ENCODE results near the gene PRKAG2.

Gene PRKAG2

DNA sequence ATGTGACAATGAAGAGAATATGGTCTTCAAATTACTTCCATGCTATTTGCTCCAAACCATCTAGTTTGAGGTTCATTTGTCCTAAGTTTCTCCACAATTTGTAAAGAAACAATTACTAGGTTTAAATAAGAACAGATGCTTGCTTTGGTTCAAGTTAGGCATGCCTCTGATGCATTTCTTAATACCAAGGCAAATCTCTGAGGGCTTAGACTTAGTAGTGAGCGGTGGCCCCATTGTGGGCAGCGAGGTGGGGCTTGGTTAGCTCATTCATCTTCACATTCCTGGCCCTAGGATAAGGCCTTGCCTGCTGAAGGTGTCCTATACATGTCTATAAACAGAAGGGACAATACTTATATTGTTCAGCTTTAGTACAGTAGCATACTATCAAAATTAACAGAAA lies 304.8 kb downstream of the PRKAG2 start:
- Histone ChIP-seq H3K9me3 (replicated peaks in 1 of 11) (no peaks in the 10 kb centered on the region), H3K36me3 (peaks cover 9 to 47% (median 23%) of the 10 kb centered on the region in 11 experiments; a peak in 11 of 22 replicates), H4K20me1 (no peaks in the 10 kb centered on the region; a peak in 1 of 22 replicates), H3K9ac (no peak overlapping the region), H3K27me3 (no peaks in the 10 kb centered on the region), H3K4me1 (peaks cover 0 to 4% (median 0%) of the 10 kb centered on the region in 10 experiments; a peak in 1 of 20 replicates), H3K4me3 (no peak overlapping the region), H3K4me2 (no peak overlapping the region), H3K27ac (no peak overlapping the region)
- no peak for TF ChIP-seq Cebpa-rat (IDR thresholded peaks at IDR 0.05)

DNA sequence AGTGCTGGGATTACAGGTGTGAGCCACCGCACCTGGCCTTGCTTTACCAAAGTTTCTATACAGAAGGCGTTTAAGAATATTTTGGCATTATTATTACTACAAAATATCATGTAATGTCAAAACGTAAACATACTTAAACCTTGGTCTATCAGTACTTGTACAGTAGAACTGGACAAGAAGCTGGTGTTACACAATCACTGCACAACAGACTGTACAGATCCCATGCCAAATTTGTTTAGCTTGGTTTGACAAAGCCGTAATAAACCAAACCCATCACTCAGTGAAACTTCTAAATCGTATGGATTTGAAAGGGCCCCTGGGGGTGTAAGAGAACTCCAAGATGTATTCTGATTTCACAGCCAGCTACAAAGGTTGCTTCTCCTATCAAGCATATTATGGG lies 305.4 kb downstream of the PRKAG2 start:
- Histone ChIP-seq H3K9me3 (replicated peaks in 1 of 11) (no peaks in the 10 kb centered on the region), H3K36me3 (peaks cover 9 to 49% (median 23%) of the 10 kb centered on the region in 11 experiments; a peak in 12 of 22 replicates), H3K27ac (no peak overlapping the region), H3K27me3 (no peaks in the 10 kb centered on the region), H3K9ac (no peak overlapping the region), H3K4me3 (no peak overlapping the region), H3K4me2 (no peak overlapping the region), H4K20me1 (no peaks in the 10 kb centered on the region; a peak in 1 of 22 replicates), H3K4me1 (peaks cover 0 to 4% (median 0%) of the 10 kb centered on the region in 10 experiments; a peak in 1 of 20 replicates)
- TF ChIP-seq Cebpa-rat (IDR thresholded peaks at IDR 0.05), result no peak

DNA sequence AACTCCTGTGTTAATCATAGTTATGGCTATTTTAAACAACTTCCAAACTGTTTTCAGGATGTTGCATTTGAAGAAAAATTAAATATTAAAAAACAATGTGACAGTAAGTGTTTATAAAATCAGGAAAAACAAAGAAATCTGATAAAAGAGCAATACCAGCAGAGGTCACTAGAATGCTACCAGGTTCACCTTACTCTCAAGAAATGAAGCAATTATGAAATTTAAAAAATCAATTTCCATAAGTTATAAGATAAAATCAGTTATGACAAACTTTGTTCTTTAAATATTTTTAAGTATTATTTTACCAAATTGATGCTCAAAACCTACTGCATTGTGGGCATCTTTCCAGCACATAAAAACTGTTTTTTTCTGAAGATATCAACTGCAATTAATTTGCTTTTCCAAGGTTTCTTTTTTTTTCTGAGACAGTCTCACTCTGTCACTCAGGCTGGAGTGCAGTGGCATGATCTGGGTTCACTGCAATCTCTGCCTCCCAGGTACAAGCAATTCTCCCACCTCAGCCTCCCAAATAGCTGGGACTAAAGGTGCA lies 306.5 kb downstream of the PRKAG2 start:
- H3K27ac ChIP-seq, result no peak overlapping the region
- peaks cover 3 to 49% (median 17%) of the 10 kb centered on the region in 11 experiments; a peak in 12 of 22 replicates for H3K36me3 ChIP-seq
- no peaks in the 10 kb centered on the region for H3K27me3 ChIP-seq
- no peak for TF ChIP-seq Cebpa-rat (IDR thresholded peaks at IDR 0.05)
- H3K4me2 ChIP-seq, result no peak overlapping the region
- H3K4me3 ChIP-seq, result no peak overlapping the region
- no peak overlapping the region for H3K9ac ChIP-seq
- no peaks in the 10 kb centered on the region for H3K9me3 ChIP-seq (replicated peaks in 1 of 11)
- H4K20me1 ChIP-seq, result no peaks in the 10 kb centered on the region; a peak in 1 of 22 replicates
- H3K4me1 ChIP-seq, result peaks cover 0 to 4% (median 0%) of the 10 kb centered on the region in 10 experiments; a peak in 1 of 20 replicates

DNA sequence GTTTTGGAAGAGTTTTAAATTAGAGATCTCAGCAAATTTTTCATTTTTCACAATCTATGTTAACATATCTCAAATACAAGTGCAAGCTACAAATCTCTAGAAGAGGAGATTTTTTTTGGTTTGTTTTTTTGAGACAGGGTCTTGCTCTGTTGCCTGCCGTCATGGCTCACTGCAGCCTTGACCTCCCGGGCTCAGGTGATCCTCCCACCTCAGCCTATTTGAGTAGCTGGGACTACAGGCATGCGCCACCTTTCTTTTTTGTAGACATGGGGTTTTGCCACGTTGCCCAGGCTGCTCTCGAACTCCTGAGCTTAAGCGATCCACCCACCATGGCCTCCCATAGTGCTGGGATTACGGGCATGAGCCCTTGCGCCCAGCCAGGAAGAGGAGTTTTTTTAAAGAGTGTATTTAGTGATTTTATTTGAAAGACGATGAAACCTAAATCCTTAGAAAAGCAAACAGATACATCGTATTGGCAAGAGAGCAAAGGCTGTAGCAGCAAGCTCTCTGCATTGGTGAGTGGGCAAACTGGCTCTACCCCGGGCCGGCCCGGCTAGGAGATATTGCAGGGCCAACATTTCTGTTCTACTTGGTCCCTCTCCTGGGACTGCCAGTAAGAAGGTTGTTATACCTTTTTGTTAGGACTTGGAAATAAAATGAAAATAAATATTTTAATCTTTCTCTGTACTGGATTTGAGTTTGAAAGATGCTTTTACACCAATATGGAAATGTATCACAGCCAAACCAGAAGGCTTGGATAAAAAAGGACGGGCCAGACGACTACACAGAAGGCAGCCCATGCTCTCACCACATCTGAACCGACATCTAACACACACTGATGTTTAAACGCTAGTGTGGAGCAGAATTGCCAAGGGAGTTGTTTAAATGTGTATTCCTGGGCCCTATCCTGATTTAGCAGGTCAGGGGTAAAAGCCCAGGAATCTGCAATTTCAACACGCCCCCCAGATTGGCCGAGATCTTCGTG lies 307.7 kb downstream of the PRKAG2 start:
- H3K4me3 ChIP-seq, result no peak overlapping the region
- H3K4me1 ChIP-seq, result peaks cover 0 to 10% (median 6%) of the 10 kb centered on the region in 10 experiments; a peak in 9 of 20 replicates
- H4K20me1 ChIP-seq, result no peaks in the 10 kb centered on the region; a peak in 1 of 22 replicates
- no peaks in the 10 kb centered on the region for H3K27me3 ChIP-seq
- H3K9ac ChIP-seq, result peak overlapping the region in 1 of 11 experiments; percentile 7; a peak in 1 of 22 replicates
- peaks cover 3 to 55% (median 23%) of the 10 kb centered on the region in 11 experiments; a peak in 16 of 22 replicates for H3K36me3 ChIP-seq
- H3K4me2 ChIP-seq, result no peak overlapping the region
- no peaks in the 10 kb centered on the region for H3K9me3 ChIP-seq (replicated peaks in 1 of 11)
- H3K27ac ChIP-seq, result no peak overlapping the region
- no peak for TF ChIP-seq Cebpa-rat (IDR thresholded peaks at IDR 0.05)

DNA sequence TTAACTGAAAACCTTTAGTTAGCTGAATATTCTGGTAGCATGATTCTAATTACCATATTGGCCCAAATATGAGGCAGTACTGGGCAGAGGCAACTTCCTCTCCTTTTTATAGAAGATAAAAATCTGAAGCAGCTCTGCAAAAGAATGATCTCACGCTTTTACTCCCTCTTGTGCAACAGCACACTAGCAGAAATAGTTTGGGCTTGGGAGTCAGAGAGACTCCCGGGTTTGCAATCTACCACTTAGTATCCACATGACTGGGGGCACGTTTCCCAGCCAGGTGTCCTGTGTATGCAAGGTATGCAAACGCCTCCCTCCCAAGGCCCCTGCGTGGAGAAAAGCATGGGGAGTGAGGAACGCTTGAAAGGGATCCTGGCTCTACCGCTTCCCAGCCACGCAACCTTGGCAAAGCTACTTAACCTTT lies 310.0 kb downstream of the PRKAG2 start:
- no peak for TF ChIP-seq Cebpa-rat (IDR thresholded peaks at IDR 0.05)
- Histone ChIP-seq H3K27me3 (no peaks in the 10 kb centered on the region), H3K4me1 (peaks cover 0 to 11% (median 6%) of the 10 kb centered on the region in 10 experiments; a peak in 9 of 20 replicates), H3K36me3 (peaks cover 11 to 73% (median 36%) of the 10 kb centered on the region in 11 experiments; a peak in 19 of 22 replicates), H3K9me3 (replicated peaks in 1 of 11) (no peaks in the 10 kb centered on the region), H4K20me1 (no peaks in the 10 kb centered on the region; a peak in 1 of 22 replicates), H3K9ac (no peak overlapping the region), H3K27ac (no peak overlapping the region), H3K4me3 (no peak overlapping the region), H3K4me2 (no peak overlapping the region)

DNA sequence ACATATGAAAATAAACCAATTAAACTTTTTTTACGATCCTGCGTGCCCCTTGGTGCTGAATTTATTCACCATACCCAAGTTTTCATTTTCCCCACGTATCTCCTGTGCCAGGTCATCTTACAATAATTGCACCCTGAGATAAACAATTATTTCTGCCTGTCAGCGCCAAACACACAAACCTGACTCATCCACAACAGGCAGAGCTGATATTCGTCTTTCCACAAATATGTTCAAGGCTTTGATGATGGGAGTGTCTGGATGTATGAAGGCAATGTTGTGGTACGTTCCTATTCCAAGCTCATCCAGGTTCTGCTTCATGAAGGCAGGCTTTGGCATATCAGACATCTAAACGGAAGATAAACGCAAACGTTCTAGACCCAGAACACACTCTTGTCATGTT lies 311.4 kb downstream of the PRKAG2 start:
- Histone ChIP-seq H3K4me2 (no peak overlapping the region), H3K27ac (no peak overlapping the region), H3K4me1 (peaks cover 0 to 11% (median 6%) of the 10 kb centered on the region in 10 experiments; a peak in 9 of 20 replicates), H3K9ac (no peak overlapping the region), H3K27me3 (no peaks in the 10 kb centered on the region), H3K9me3 (replicated peaks in 1 of 11) (no peaks in the 10 kb centered on the region), H4K20me1 (no peaks in the 10 kb centered on the region; a peak in 1 of 22 replicates), H3K36me3 (peaks cover 19 to 81% (median 42%) of the 10 kb centered on the region in 11 experiments), H3K4me3 (no peak overlapping the region)
- no peak for TF ChIP-seq Cebpa-rat (IDR thresholded peaks at IDR 0.05)

DNA sequence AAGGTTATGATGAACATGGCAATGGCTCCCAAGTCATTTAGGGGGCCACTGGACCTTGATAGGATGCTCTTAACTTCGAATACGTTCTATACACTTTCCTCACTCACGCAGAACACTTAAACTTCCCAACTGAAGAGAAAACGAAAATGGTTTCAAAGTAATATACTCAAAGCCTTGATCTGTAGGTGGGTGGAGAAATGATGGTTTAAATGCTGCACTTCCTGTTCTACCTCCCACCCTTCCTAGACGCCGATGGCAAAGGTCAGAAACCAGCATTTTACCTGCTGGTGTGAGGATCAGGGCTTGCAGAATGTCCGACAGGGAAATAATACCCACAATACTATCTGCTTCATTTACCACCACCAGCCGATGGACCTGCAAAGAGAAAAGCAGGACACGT lies 316.7 kb downstream of the PRKAG2 start:
- Histone ChIP-seq H3K4me3 (no peak overlapping the region), H3K9ac (no peak overlapping the region), H3K36me3 (peaks cover 48 to 89% (median 64%) of the 10 kb centered on the region in 11 experiments), H4K20me1 (no peaks in the 10 kb centered on the region), H3K9me3 (replicated peaks in 1 of 11) (no peaks in the 10 kb centered on the region), H3K4me2 (no peak overlapping the region), H3K27me3 (no peaks in the 10 kb centered on the region), H3K4me1 (peaks cover 0 to 9% (median 6%) of the 10 kb centered on the region in 10 experiments; a peak in 9 of 20 replicates), H3K27ac (no peak overlapping the region)
- TF ChIP-seq Cebpa-rat (IDR thresholded peaks at IDR 0.05), result no peak

DNA sequence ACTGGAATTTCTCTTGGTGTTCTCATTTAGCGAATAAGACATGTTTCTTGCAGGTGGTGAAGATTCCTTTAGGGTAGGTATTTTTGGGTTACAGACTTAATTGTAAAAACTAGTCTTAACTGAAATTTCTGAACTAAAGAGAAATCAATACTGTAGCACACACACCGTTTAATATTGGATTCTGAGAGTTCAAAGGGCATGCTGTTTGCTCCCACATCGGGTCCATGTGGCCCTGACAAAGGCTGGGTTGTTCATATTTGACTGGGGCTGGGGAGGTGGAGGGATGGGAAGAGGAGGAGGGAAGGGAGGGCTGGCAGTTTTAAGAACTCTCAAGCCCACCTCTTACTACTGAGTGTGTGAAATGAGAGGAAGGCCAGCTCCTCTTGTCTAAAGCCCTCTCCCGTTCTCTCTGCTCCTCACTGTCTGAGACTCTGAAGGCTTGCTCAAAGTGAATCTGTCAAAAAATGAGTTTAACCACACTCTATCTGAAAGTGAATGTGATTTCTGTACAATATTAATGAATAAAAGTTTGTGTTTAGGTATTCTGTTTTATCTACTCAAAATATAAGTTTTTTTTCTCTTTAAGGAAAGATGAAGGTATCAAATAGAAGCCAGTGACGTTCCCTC lies 317.2 kb downstream of the PRKAG2 start:
- Histone ChIP-seq H3K27me3 (no peaks in the 10 kb centered on the region), H3K9me3 (replicated peaks in 1 of 11) (no peaks in the 10 kb centered on the region), H3K36me3 (peaks cover 48 to 86% (median 62%) of the 10 kb centered on the region in 11 experiments), H3K4me1 (peaks cover 0 to 7% (median 5%) of the 10 kb centered on the region in 10 experiments; a peak in 9 of 20 replicates), H3K4me3 (no peak overlapping the region), H3K4me2 (no peak overlapping the region), H4K20me1 (no peaks in the 10 kb centered on the region), H3K9ac (no peak overlapping the region), H3K27ac (no peak overlapping the region)
- TF ChIP-seq Cebpa-rat (IDR thresholded peaks at IDR 0.05), result no peak

Data from BLaER1 treated with 17β-estradiol and CSF1 and Interleukin-3, amounts not matched to agents 10 nM and 100 nM (cell line).